HG02610 (cell line): ENCODE data around the gene SLIT3.

Source experiments
- ATAC-seq: cut with Tn5 transposase; IDR thresholded peaks from one replicate; pipeline ENCODE4 v1.9.1; 2021; ENCODE audit warnings: mild to moderate bottlenecking, moderate library complexity; ENCODE audit not compliant: unreplicated experiment

SLIT3 gene

GRCh38 chr5:169299663-169300467 is 1.1 kb downstream of the SLIT3 start:
- no peak for ATAC-seq

GRCh38 chr5:169299191-169299662 is 1.7 kb downstream of the SLIT3 start:
- no peak for ATAC-seq

GRCh38 chr5:169298193-169298592 is 2.7 kb downstream of the SLIT3 start:
- ATAC-seq, result no peak

- no peak for ATAC-seq
Measured at GRCh38 chr5:169296419-169297143, 4.4 kb downstream of the SLIT3 start.

GRCh38 chr5:169295306-169295705 is 5.6 kb downstream of the SLIT3 start:
- no peak for ATAC-seq

GRCh38 chr5:169294621-169295020 is 6.3 kb downstream of the SLIT3 start:
- no peak for ATAC-seq

- ATAC-seq, result no peak
Measured at GRCh38 chr5:169291877-169292276, 9.1 kb downstream of the SLIT3 start.

GRCh38 chr5:169290895-169291294 is 10.0 kb downstream of the SLIT3 start:
- no peak for ATAC-seq

GRCh38 chr5:169289520-169289919 is 11.4 kb downstream of the SLIT3 start:
- no peak for ATAC-seq

- ATAC-seq, result no peak
Measured at GRCh38 chr5:169288066-169288930, 12.6 kb downstream of the SLIT3 start.

- ATAC-seq, result no peak
Measured at GRCh38 chr5:169287529-169287928, 13.4 kb downstream of the SLIT3 start.

GRCh38 chr5:169286572-169287300 is 14.2 kb downstream of the SLIT3 start:
- ATAC-seq, result no peak

- no peak for ATAC-seq
Measured at GRCh38 chr5:169283887-169284286, 17.1 kb downstream of the SLIT3 start.

GRCh38 chr5:169281625-169282024 is 19.3 kb downstream of the SLIT3 start:
- ATAC-seq, result no peak

GRCh38 chr5:169280696-169281095 is 20.2 kb downstream of the SLIT3 start:
- no peak for ATAC-seq

- ATAC-seq, result no peak
Measured at GRCh38 chr5:169280286-169280685, 20.7 kb downstream of the SLIT3 start.

- ATAC-seq, result no peak
Measured at GRCh38 chr5:169279125-169279524, 21.8 kb downstream of the SLIT3 start.

GRCh38 chr5:169273881-169274280 is 27.1 kb downstream of the SLIT3 start:
- ATAC-seq, result no peak

- ATAC-seq, result no peak
Measured at GRCh38 chr5:169273451-169273850, 27.5 kb downstream of the SLIT3 start.

GRCh38 chr5:169272731-169273427 is 28.1 kb downstream of the SLIT3 start:
- no peak for ATAC-seq
